K562 (cell line): ENCODE results near the gene PNPO. TPM values are rescaled to one million over a fixed set of nuclear protein-coding genes. Genes with fewer than 3 reads are reported as not detected.
A peak's percentile ranks its signal among the peaks of the same experiment; 100 is the strongest.

ENCODE experiments used
- BRCA1 ChIP-seq, 2 experiments: fragments of 450-650 bp in 1 of 2; sonication (generic) in 1 of 2; formaldehyde crosslinking in 1 of 2; IDR thresholded peaks; 2 replicates each; pipeline versions ENCODE4 v1.5.0 to v1.6.1; 2017 to 2020; ENCODE audit warnings: mild to moderate bottlenecking in 1 of 2, missing genetic modification reagents in 1 of 2
- CBX8 ChIP-seq: fragments of 200-600 bp; sonication (generic); IDR thresholded peaks from 2 replicates; pipeline ENCODE4 v1.6.1; 2012; ENCODE audit warnings: borderline replicate concordance, mixed run types, low read depth, mild to moderate bottlenecking, moderate library complexity, mixed read lengths, low read length, control low read depth, inconsistent platforms; ENCODE audit not compliant: poor library complexity, severe bottlenecking; ENCODE audit errors: extremely low read depth
- FOSL1 ChIP-seq: fragments of 200-800 bp; sonication (Bioruptor generic); conservative IDR thresholded peaks from 2 replicates; pipeline ENCODE4 v1.6.1; 2016; ENCODE audit warnings: missing genetic modification characterization, missing compliant biosample characterization
- GABPA ChIP-seq: fragments of 200-800 bp; sonication (Bioruptor generic); conservative IDR thresholded peaks from 2 replicates; pipeline ENCODE4 v1.6.1; 2016; ENCODE audit warnings: low read depth, missing genetic modification characterization, missing compliant biosample characterization
- GTF3C2 ChIP-seq: IDR thresholded peaks from 3 replicates; pipeline ENCODE4 v1.6.1; 2011; ENCODE audit warnings: borderline replicate concordance, mild to moderate bottlenecking, moderate library complexity; ENCODE audit not compliant: insufficient read length; ENCODE audit errors: extremely low read depth
- HDAC3 ChIP-seq: fragments of 450-650 bp; IDR thresholded peaks from 2 replicates; pipeline ENCODE4 v1.6.1; 2018; ENCODE audit warnings: borderline replicate concordance, mild to moderate bottlenecking, moderate library complexity; ENCODE audit not compliant: partially characterized antibody
- HDAC6 ChIP-seq: IDR thresholded peaks from 2 replicates; pipeline ENCODE4 v1.6.1; 2012; ENCODE audit warnings: low read depth, mild to moderate bottlenecking, control low read depth, inconsistent platforms, low read length, moderate library complexity
- MCM7 ChIP-seq, 2 experiments: fragments of 450-650 bp; IDR thresholded peaks; 2 replicates each; pipeline ENCODE4 v1.6.1; 2016 to 2018
- MLLT1 ChIP-seq, 2 experiments: fragments of 450-650 bp; IDR thresholded peaks; 2 replicates each; pipeline ENCODE4 v1.6.1; 2016
- PYGO2 ChIP-seq: fragments of 450-650 bp; IDR thresholded peaks from 2 replicates; pipeline ENCODE4 v1.6.1; 2016; ENCODE audit warnings: mild to moderate bottlenecking, missing genetic modification characterization, moderate library complexity, missing compliant biosample characterization
- SRF ChIP-seq, 2 experiments: fragments of 250-450, 450-650 bp in 1 of 2; sonication (Bioruptor Pico) in 1 of 2; sonication (generic) in 1 of 2; formaldehyde crosslinking; IDR thresholded peaks; 2 replicates each; pipeline versions ENCODE4 v1.5.0 to v1.5.1; 2020 to 2022; ENCODE audit warnings: mild to moderate bottlenecking in 1 of 2, missing genetic modification reagents in 1 of 2
- THAP12 ChIP-seq: fragments of 250-450 bp; sonication (Bioruptor Pico); IDR thresholded peaks from 2 replicates; pipeline ENCODE4 v1.9.0; 2021; ENCODE audit warnings: mild to moderate bottlenecking, inconsistent platforms
- TRIM25 ChIP-seq: fragments of 450-650 bp; IDR thresholded peaks from 2 replicates; pipeline ENCODE4 v1.7.0; 2016; ENCODE audit warnings: borderline replicate concordance
- U2AF2 ChIP-seq: fragments of 200-400 bp; formaldehyde crosslinking; optimal IDR thresholded peaks from 2 replicates; pipeline ENCODE3; 2017; ENCODE audit warnings: low read depth, mild to moderate bottlenecking, low read length
- USF2 ChIP-seq: sonication (generic); formaldehyde crosslinking; IDR thresholded peaks from 2 replicates; pipeline ENCODE4 v1.5.0; 2020; ENCODE audit warnings: missing genetic modification reagents
- ZBED1 ChIP-seq: IDR thresholded peaks from 2 replicates; pipeline ENCODE4 v1.6.1; 2014
- polyA plus RNA-seq, 8 experiments: library from polyadenylated mRNA; depleted of rRNA in 4 of 8; stranded (reverse) in 5 of 8; unstranded in 3 of 8; fragments of >200 nt; fragmentation: Nextera tagmentation in 2 of 8; fragmentation: Illumina TruSeq in 1 of 8; extraction: Ambion mirVana in 2 of 8; extraction: Trizol in 1 of 8; gene quantifications; 2 replicates each; pipeline versions ENCODE4 v1.2.1 to v1.2.3, GENCODE V29; 2011 to 2014; ENCODE audit warnings: inconsistent platforms in 1 of 8, missing spikeins in 1 of 8
- total RNA-seq, 7 experiments: library from RNA; depleted of rRNA in 6 of 7; stranded (reverse); fragments of >200 nt in 6 of 7; fragmentation: Illumina TruSeq in 2 of 7; extraction: Trizol in 2 of 7; gene quantifications; 2 replicates each; pipeline versions ENCODE4 v1.2.1 to v1.2.3, GENCODE V29; 2011 to 2021; ENCODE audit warnings: low replicate concordance in 1 of 7

Gene PNPO
- total and polyA plus RNA-seq, 9 of the 15 experiments (the other 6 are each of a cell fraction or from before 2014, with no cell fraction given): 16.6 to 39.0 (median 27.4) TPM

GRCh38 chr17:47970725-47971499 is 29.5 kb downstream of the PNPO start, which contains the start of gene CDK5RAP3 (continued):
- TF ChIP-seq TRIM25 (no peak), PYGO2 (tag) (no peak), ZBED1 (peak; percentile 14; the same call in 1 of the 2 replicates), MLLT1 (IDR thresholded peaks at IDR 0.05) (0 out of 4 replicates have a peak, but pooled peaks of 1 of the 2 experiments have one; percentile 6), U2AF2 (no peak), GABPA (tag) (peak; percentile 81), HDAC6 (no peak), FOSL1 (tag) (no peak), HDAC3 (no peak), SRF (CRISPR knock-in tag; IDR thresholded peaks at IDR 0.05) (peak in 1 of 2 experiments; percentile 84; a peak in 2 of 4 replicates), GTF3C2 (no peak), BRCA1 (IDR thresholded peaks at IDR 0.05) (no peak), BRCA1 (CRISPR knock-in tag; IDR thresholded peaks at IDR 0.05) (no peak), THAP12 (CRISPR knock-in tag) (peak; percentile 71), CBX8 (no peak), USF2 (CRISPR knock-in tag) (peak; percentile 65), MCM7 (IDR thresholded peaks at IDR 0.05) (no peak)
